IMR-90 (cell line): Measurements from ENCODE around the gene SLC66A2. TPM values are rescaled to one million over a fixed set of nuclear protein-coding genes. Genes with fewer than 3 reads are reported as not detected.

Source experiments
- ATAC-seq: fragments of 200-7000 bp; cut with Tn5 transposase; 2 replicates; pipeline ENCODE4 v1.9.1; 2020; ENCODE audit warnings: low read depth, mild to moderate bottlenecking, moderate library complexity
- BruUV-seq: library from RNA; stranded (reverse); fragments of 400-500 nt; replicated peaks from 2 replicates; lab custom pipeline; 2021; lab: Mats Ljungman, UMichigan
- CTCF ChIA-PET: fragments of 300-600 bp; formaldehyde crosslinking; extraction: SDS; loops from one replicate; lab custom pipeline; 2021; ENCODE audit warnings: antibody characterized with exemption; lab: Yijun Ruan, JAX
- POLR2A ChIA-PET: fragments of 300-600 bp; sonication (Branson Sonifier 250); formaldehyde crosslinking; loops from one replicate; lab custom pipeline; 2022; ENCODE audit warnings: antibody characterized with exemption; ENCODE audit not compliant: unreplicated experiment; lab: Charles Lee
- DNase-seq: peaks from one replicate; pipeline ENCODE4 v3.0.0; 2013
- H2AFZ ChIP-seq: replicated peaks from 2 replicates; pipeline ENCODE3; 2013; ENCODE audit warnings: low read length, mild to moderate bottlenecking; ENCODE audit not compliant: poor library complexity
- H2AK5ac ChIP-seq: 2 replicates; pipeline ENCODE4 v1.6.1; 2013; ENCODE audit warnings: low read depth, low read length, inconsistent platforms
- H2AK9ac ChIP-seq: replicated peaks from 2 replicates; pipeline ENCODE3; 2013; ENCODE audit warnings: mild to moderate bottlenecking, low read depth, low read length, moderate library complexity; ENCODE audit not compliant: poor library complexity
- H2BK120ac ChIP-seq: 2 replicates; pipeline ENCODE4 v1.6.1; 2013; ENCODE audit warnings: low read depth, low read length, inconsistent platforms
- H2BK15ac ChIP-seq: 3 replicates; pipeline ENCODE4 v1.6.1; 2013; ENCODE audit warnings: low read depth, low read length, inconsistent platforms
- H2BK20ac ChIP-seq: 2 replicates; pipeline ENCODE4 v1.6.1; 2013; ENCODE audit warnings: low read depth, mild to moderate bottlenecking, inconsistent platforms, low read length, moderate library complexity
- H2BK5ac ChIP-seq: 2 replicates; pipeline ENCODE4 v1.6.1; 2013; ENCODE audit warnings: mild to moderate bottlenecking, low read depth, low read length, inconsistent platforms; ENCODE audit not compliant: poor library complexity, severe bottlenecking
- H3K14ac ChIP-seq: replicated peaks from 2 replicates; pipeline ENCODE4 v1.6.1; 2013; ENCODE audit warnings: low read depth, low read length, inconsistent platforms
- H3K18ac ChIP-seq: 2 replicates; pipeline ENCODE4 v1.6.1; 2013; ENCODE audit warnings: low read depth, low read length, control low read depth
- H3K23ac ChIP-seq: 2 replicates; pipeline ENCODE4 v1.6.1; 2013; ENCODE audit warnings: low read depth, low read length, inconsistent platforms
- H3K27ac ChIP-seq: 2 replicates; pipeline ENCODE4 v1.5.1; 2013; ENCODE audit warnings: mild to moderate bottlenecking, control low read depth, low read length; ENCODE audit not compliant: insufficient read depth
- H3K27me3 ChIP-seq: 2 replicates; pipeline ENCODE4 v1.6.1; 2013; ENCODE audit warnings: low read length; ENCODE audit not compliant: control insufficient read depth, insufficient read depth
- H3K36me3 ChIP-seq: 2 replicates; pipeline ENCODE4 v1.6.1; 2013; ENCODE audit warnings: low read length, mixed read lengths; ENCODE audit not compliant: control insufficient read depth, insufficient read depth
- H3K4ac ChIP-seq: 2 replicates; pipeline ENCODE4 v1.6.1; 2013; ENCODE audit warnings: low read depth, low read length, inconsistent platforms
- H3K4me1 ChIP-seq: 2 replicates; pipeline ENCODE4 v1.6.1; 2013; ENCODE audit warnings: low read length, mixed read lengths; ENCODE audit not compliant: control insufficient read depth, insufficient read depth
- H3K4me2 ChIP-seq: 2 replicates; pipeline ENCODE4 v1.6.1; 2013; ENCODE audit warnings: low read depth, mild to moderate bottlenecking, control low read depth, low read length, moderate library complexity
- H3K4me3 ChIP-seq: 2 replicates; pipeline ENCODE4 v1.5.1; 2013; ENCODE audit warnings: low read depth, mild to moderate bottlenecking, control low read depth, low read length, moderate library complexity; ENCODE audit not compliant: insufficient read depth
- H3K56ac ChIP-seq: 2 replicates; pipeline ENCODE4 v1.6.1; 2013; ENCODE audit warnings: low read length, inconsistent platforms; ENCODE audit not compliant: insufficient read depth; ENCODE audit errors: extremely low read depth
- H3K79me1 ChIP-seq, 2 experiments: 2 replicates each; pipeline ENCODE4 v1.6.1; 2013; ENCODE audit warnings: low read length in 2 of 2, inconsistent platforms in 1 of 2, low read depth in 1 of 2
- H3K9ac ChIP-seq: 2 replicates; pipeline ENCODE4 v1.6.1; 2013; ENCODE audit warnings: low read depth, low read length, control low read depth
- H3K9me1 ChIP-seq: 2 replicates; pipeline ENCODE4 v1.6.1; 2013; ENCODE audit warnings: low read length, inconsistent platforms; ENCODE audit not compliant: insufficient read depth
- H3K9me3 ChIP-seq: 2 replicates; pipeline ENCODE4 v1.6.1; 2013; ENCODE audit warnings: low read length; ENCODE audit not compliant: control insufficient read depth, insufficient read depth
- H4K20me1 ChIP-seq: 2 replicates; pipeline ENCODE4 v1.6.1; 2013; ENCODE audit warnings: low read length, inconsistent platforms; ENCODE audit not compliant: insufficient read depth
- H4K5ac ChIP-seq: 2 replicates; pipeline ENCODE4 v1.6.1; 2013; ENCODE audit warnings: mild to moderate bottlenecking, low read depth, low read length, control low read depth
- H4K8ac ChIP-seq, 2 experiments: 2 replicates each; pipeline ENCODE4 v1.6.1; 2013; ENCODE audit warnings: low read depth in 2 of 2, low read length in 2 of 2, control low read depth in 1 of 2, inconsistent platforms in 1 of 2
- H4K91ac ChIP-seq: 2 replicates; pipeline ENCODE4 v1.6.1; 2013; ENCODE audit warnings: low read depth, low read length, inconsistent platforms; ENCODE audit not compliant: insufficient read depth
- BHLHE40 ChIP-seq: fragments of 150-350 bp; IDR thresholded peaks from 2 replicates; pipeline ENCODE4 v1.6.1; 2016; ENCODE audit warnings: mild to moderate bottlenecking, low read depth, low read length
- CEBPB ChIP-seq: IDR thresholded peaks from 2 replicates; pipeline ENCODE4 v1.6.1; 2012; ENCODE audit warnings: low read depth, low read length, improper control_type of control experiment
- CHD1 ChIP-seq: IDR thresholded peaks from 2 replicates; pipeline ENCODE4 v1.6.1; 2012; ENCODE audit warnings: low read depth, low read length, improper control_type of control experiment
- FOS ChIP-seq: fragments of 150-350 bp; IDR thresholded peaks from 2 replicates; pipeline ENCODE4 v1.6.1; 2016; ENCODE audit warnings: low read depth, low read length
- MAFK ChIP-seq: IDR thresholded peaks from 2 replicates; pipeline ENCODE4 v1.6.1; 2012; ENCODE audit warnings: low read depth, low read length, improper control_type of control experiment
- MAZ ChIP-seq: IDR thresholded peaks from 2 replicates; pipeline ENCODE4 v1.6.1; 2012; ENCODE audit warnings: low read depth, mild to moderate bottlenecking, low read length, improper control_type of control experiment, moderate library complexity, borderline replicate concordance
- MXI1 ChIP-seq: IDR thresholded peaks from 2 replicates; pipeline ENCODE4 v1.6.1; 2012; ENCODE audit warnings: low read depth, mild to moderate bottlenecking, low read length, moderate library complexity, borderline replicate concordance
- POLR2A ChIP-seq: IDR thresholded peaks from 2 replicates; pipeline ENCODE4 v1.6.1; 2012; ENCODE audit warnings: mild to moderate bottlenecking, low read depth, low read length
- RAD21 ChIP-seq: IDR thresholded peaks from 2 replicates; pipeline ENCODE4 v1.6.1; 2012; ENCODE audit warnings: low read length, improper control_type of control experiment
- RCOR1 ChIP-seq: IDR thresholded peaks from 2 replicates; pipeline ENCODE4 v1.6.1; 2012; ENCODE audit warnings: mild to moderate bottlenecking, low read length, improper control_type of control experiment; ENCODE audit not compliant: insufficient replicate concordance
- RFX5 ChIP-seq: IDR thresholded peaks from 2 replicates; pipeline ENCODE4 v1.8.0; 2012; ENCODE audit warnings: low read depth, mild to moderate bottlenecking, low read length, moderate library complexity
- SMC3 ChIP-seq: fragments of 150-350 bp; IDR thresholded peaks from 2 replicates; pipeline ENCODE4 v1.6.1; 2016; ENCODE audit warnings: low read depth, mild to moderate bottlenecking, antibody characterized with exemption, low read length, moderate library complexity
- USF2 ChIP-seq: fragments of 150-350 bp; IDR thresholded peaks from 2 replicates; pipeline ENCODE4 v1.6.1; 2017; ENCODE audit warnings: mild to moderate bottlenecking, antibody characterized with exemption, low read length, low read depth
- WGBS, 2 experiments: methylation state at CpG; one replicate each; pipeline versions ENCODE4 v1.1.5 to v1.1.7; 2013; ENCODE audit warnings: missing lambda C conversion rate in 2 of 2; ENCODE audit not compliant: insufficient read length in 1 of 2; ENCODE audit errors: extremely low coverage in 2 of 2; 5-methylcytosine and 5-hydroxymethylcytosine counted together
- dilution Hi-C: fragments of 300-500 bp; cut with HindIII; formaldehyde crosslinking; loops from one replicate; pipeline ENCODE4 v1.14.3; 2018; ENCODE audit warnings: low sequenced_read_pairs; ENCODE audit not compliant: unreplicated experiment
- in situ Hi-C: fragments of 300-500 bp; cut with MboI; formaldehyde crosslinking; loops from 3 replicates; pipeline ENCODE4 v1.14.3; 2019; ENCODE audit warnings: low sequenced_read_pairs, inconsistent platforms, mixed read lengths
- intact Hi-C: fragments of 100-400 bp; cut with micrococcal nuclease; formaldehyde crosslinking; loops from 2 replicates; pipeline ENCODE4 v1.10.0; 2022
- polyA plus RNA-seq, 3 experiments: library from polyadenylated mRNA; depleted of rRNA; stranded (reverse); fragments of >200 nt; gene quantifications; 2 replicates each; pipeline ENCODE4 v1.2.3, GENCODE V29; 2012; ENCODE audit warnings: low replicate concordance in 1 of 3
- total RNA-seq: library from RNA; depleted of rRNA; stranded (reverse); fragments of >200 nt; gene quantifications from 2 replicates; pipeline ENCODE4 v1.2.3, GENCODE V29; 2012
- TF ChIP-seq, protein P1 (sequence below): conservative IDR thresholded peaks from 2 replicates; pipeline ENCODE4 v1.5.1; 2012; ENCODE audit warnings: mild to moderate bottlenecking, low read depth, low read length, improper control_type of control experiment
- TF ChIP-seq, protein P2 (sequence below): fragments of 150-350 bp; IDR thresholded peaks from 2 replicates; pipeline ENCODE4 v1.6.1; 2016; ENCODE audit warnings: low read depth, mild to moderate bottlenecking, low read length, moderate library complexity, borderline replicate concordance

SLC66A2 gene
- total and polyA plus RNA-seq, 2 of the 4 experiments (the other 2 are of a cell fraction) = 17.6 to 23.5 TPM

GRCh38 chr18:79942786-79943607 lies 8.5 kb downstream of the SLC66A2 start:
- Histone ChIP-seq H3K36me3 (peaks cover 51% of the 10 kb centered on the region), H3K27me3 (no peaks in the 10 kb centered on the region), H3K4me2 (no peak overlapping the region), H3K9me3 (no peaks in the 10 kb centered on the region), H3K79me1 (peaks cover 14 to 85% of the 10 kb centered on the region in 2 experiments), H4K5ac (no peak overlapping the region), H2AFZ (no peak overlapping the region), H3K56ac (no peak overlapping the region), H3K18ac (no peak overlapping the region), H2AK5ac (no peak overlapping the region), H2BK5ac (no peak overlapping the region), H2BK15ac (no peak overlapping the region), H3K27ac (no peak overlapping the region), H2BK120ac (no peak overlapping the region), H4K8ac (no peak overlapping the region), H3K14ac (no peak overlapping the region), H2AK9ac (no peak overlapping the region), H3K4ac (no peak overlapping the region), H3K9me1 (peaks cover 10% of the 10 kb centered on the region), H3K9ac (no peak overlapping the region), H3K23ac (no peak overlapping the region), H4K20me1 (peaks cover 73% of the 10 kb centered on the region), H3K4me1 (peaks cover 7% of the 10 kb centered on the region; the same call in 1 of the 2 replicates), H4K91ac (no peak overlapping the region), H3K4me3 (no peak overlapping the region), H2BK20ac (no peak overlapping the region)
- ChIA-PET CTCF (interaction anchor here (0.8 kb wide), 1 partner anchor 63 kb away, joined by 3 read pairs; no protein-coding TSS in a partner anchor), POLR2A (no interaction called here)
- DNase-seq (no peak), ATAC-seq (no peak)
- WGBS, 2 experiments = 86% methylated on average over 19 of the region's 31 CpGs; no CpG with 5 or more reads in 1 of the 2 experiments
- in situ Hi-C loops (no loop called here), dilution Hi-C loops (no loop called here), intact Hi-C loops (no loop called here)
- no TSS peak for BruUV-seq
- TF ChIP-seq BHLHE40 = no peak
- no peak for TF ChIP-seq FOS
- no peak for TF ChIP-seq CEBPB
- TF ChIP-seq RFX5 = no peak
- no peak for TF ChIP-seq RCOR1
- no peak for TF ChIP-seq POLR2A
- no peak for TF ChIP-seq MAZ
- TF ChIP-seq, protein P1, sequence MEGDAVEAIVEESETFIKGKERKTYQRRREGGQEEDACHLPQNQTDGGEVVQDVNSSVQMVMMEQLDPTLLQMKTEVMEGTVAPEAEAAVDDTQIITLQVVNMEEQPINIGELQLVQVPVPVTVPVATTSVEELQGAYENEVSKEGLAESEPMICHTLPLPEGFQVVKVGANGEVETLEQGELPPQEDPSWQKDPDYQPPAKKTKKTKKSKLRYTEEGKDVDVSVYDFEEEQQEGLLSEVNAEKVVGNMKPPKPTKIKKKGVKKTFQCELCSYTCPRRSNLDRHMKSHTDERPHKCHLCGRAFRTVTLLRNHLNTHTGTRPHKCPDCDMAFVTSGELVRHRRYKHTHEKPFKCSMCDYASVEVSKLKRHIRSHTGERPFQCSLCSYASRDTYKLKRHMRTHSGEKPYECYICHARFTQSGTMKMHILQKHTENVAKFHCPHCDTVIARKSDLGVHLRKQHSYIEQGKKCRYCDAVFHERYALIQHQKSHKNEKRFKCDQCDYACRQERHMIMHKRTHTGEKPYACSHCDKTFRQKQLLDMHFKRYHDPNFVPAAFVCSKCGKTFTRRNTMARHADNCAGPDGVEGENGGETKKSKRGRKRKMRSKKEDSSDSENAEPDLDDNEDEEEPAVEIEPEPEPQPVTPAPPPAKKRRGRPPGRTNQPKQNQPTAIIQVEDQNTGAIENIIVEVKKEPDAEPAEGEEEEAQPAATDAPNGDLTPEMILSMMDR = no peak
- no peak for TF ChIP-seq USF2
- TF ChIP-seq RAD21 = no peak
- TF ChIP-seq MAFK = no peak
- TF ChIP-seq CHD1 = no peak
- TF ChIP-seq MXI1 = no peak
- TF ChIP-seq SMC3 = no peak
- TF ChIP-seq, protein P2, sequence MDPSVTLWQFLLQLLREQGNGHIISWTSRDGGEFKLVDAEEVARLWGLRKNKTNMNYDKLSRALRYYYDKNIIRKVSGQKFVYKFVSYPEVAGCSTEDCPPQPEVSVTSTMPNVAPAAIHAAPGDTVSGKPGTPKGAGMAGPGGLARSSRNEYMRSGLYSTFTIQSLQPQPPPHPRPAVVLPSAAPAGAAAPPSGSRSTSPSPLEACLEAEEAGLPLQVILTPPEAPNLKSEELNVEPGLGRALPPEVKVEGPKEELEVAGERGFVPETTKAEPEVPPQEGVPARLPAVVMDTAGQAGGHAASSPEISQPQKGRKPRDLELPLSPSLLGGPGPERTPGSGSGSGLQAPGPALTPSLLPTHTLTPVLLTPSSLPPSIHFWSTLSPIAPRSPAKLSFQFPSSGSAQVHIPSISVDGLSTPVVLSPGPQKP = no peak
